Motor neuron (in vitro differentiated cells): ENCODE results near the gene TPM4. TPM values are rescaled to one million over a fixed set of nuclear protein-coding genes. Genes with fewer than 3 reads are reported as not detected.
"Not testable (repeated sequence)": the region's sequence is repeated elsewhere in the genome, so short reads cannot be mapped to it uniquely, and the experiment has no call there.

ENCODE experiments used
- ATAC-seq, 8 experiments: fragments of 200-7000 bp; cut with Tn5 transposase; replicated peaks in 6 of 8; 2 replicates each; pipeline ENCODE4 v1.8.0; 2021; ENCODE audit warnings: mild to moderate bottlenecking in 8 of 8, moderate library complexity in 8 of 8
- H3K27ac ChIP-seq, 2 donors: fragments of 250-450 bp; sonication (Bioruptor Pico); 2 replicates each; pipeline ENCODE4 v1.9.0; 2021; ENCODE audit warnings: antibody characterized with exemption in 2 of 2, mild to moderate bottlenecking in 2 of 2, moderate library complexity in 1 of 2
- H3K4me1 ChIP-seq, 2 donors: fragments of 250-450 bp; sonication (Bioruptor Pico); replicated peaks in 1 of 2; 2 replicates each; pipeline ENCODE4 v1.6.1; 2021; ENCODE audit warnings: antibody characterized with exemption in 2 of 2, mild to moderate bottlenecking in 2 of 2, moderate library complexity in 1 of 2
- H3K4me3 ChIP-seq, 5 donors: fragments of 250-450 bp; sonication (Bioruptor Pico); 2 replicates each; pipeline ENCODE4 v1.9.0; 2021; ENCODE audit warnings: antibody characterized with exemption in 5 of 5, mild to moderate bottlenecking in 5 of 5, moderate library complexity in 4 of 5
- WGBS, 10 experiments: fragments of 450-650 bp; shearing (Covaris generic); methylation state at CpG; one replicate each; pipeline ENCODE4 v1.0.0; 2022; 5-methylcytosine and 5-hydroxymethylcytosine counted together
- in situ Hi-C, 9 experiments: fragments of 400-800 bp; cut with MboI; loops; one replicate each; pipeline ENCODE4 v1.15.0; 2021; ENCODE audit warnings: low sequenced_read_pairs in 9 of 9, low pct_unique_long_range_greater_than_20kb in 2 of 9; ENCODE audit not compliant: unreplicated experiment in 9 of 9
- total RNA-seq, 8 experiments: library from RNA; unstranded; fragments of 300-600 nt; gene quantifications; 2 replicates each; pipeline versions ENCODE4 v1.2.3 to v1.2.4, GENCODE V29; 2022

Gene TPM4
- total RNA-seq = 100 to 1,000 TPM in 5 of 8 experiments, 10 to 100 TPM in 3; 73.0 to 457 (median 228) TPM

GRCh38 chr19:16076154-16076957 is at the start of gene TPM4:
TPM4 (plus strand) TSS chr19:16076495; CDS start chr19:16076566, 71 bp downstream.
- in situ Hi-C loops = no loop called here
- Histone ChIP-seq H3K4me3 (peak within 1 kb of the TSS; percentile 64 to 94 (median 90)), H3K27ac (peak within 1 kb of the TSS; percentile 84 to 91), H3K4me1 (peaks cover 16 to 22% of the 10 kb centered on the region in 2 donors)
- peak; percentile 47 to 82 (median 67) for ATAC-seq
- 0% methylated on average over 1 of the region's 101 CpGs; no CpG with 5 or more reads in 9 of the 10 experiments for WGBS, 10 experiments

- no peak overlapping the region for H3K4me3 ChIP-seq
- H3K4me1 ChIP-seq = no peaks in the 10 kb centered on the region
- WGBS, 10 experiments = 34 to 100% (median 71%) methylated on average over 1 to 7 of the region's 7 CpGs; no CpG with 5 or more reads in 1 of the 10 experiments
- no peak overlapping the region for H3K27ac ChIP-seq
- in situ Hi-C loops = loop anchor here in 5 of 9 experiments (25.0 kb wide), 1 partner anchor 161 kb away; the partner anchor contains the start of genes AP1M1 (in 5 of the 5) and FAM32A (in 5 of the 5)
- ATAC-seq = no peak
These were observed 49.5 kb upstream of the TPM4 start for GRCh38 chr19:16026756-16027155.

- 0 to 83% (median 56%) methylated on average over 1 to 6 of the region's 6 CpGs for WGBS, 10 experiments
- Histone ChIP-seq H3K4me1 (no peaks in the 10 kb centered on the region), H3K27ac (no peak overlapping the region), H3K4me3 (no peak overlapping the region)
- in situ Hi-C loops = loop anchor here in 5 of 9 experiments (25.0 kb wide), 1 partner anchor 160 kb away; the partner anchor contains the start of genes AP1M1 (in 5 of the 5) and FAM32A (in 5 of the 5)
- no peak for ATAC-seq
These were observed 48.8 kb upstream of the TPM4 start for GRCh38 chr19:16027528-16027927.

- H3K27ac ChIP-seq, ATAC-seq, H3K4me3 ChIP-seq, H3K4me1 ChIP-seq: not testable (repeated sequence)
- in situ Hi-C loops = loop anchor here in 5 of 9 experiments (25.0 kb wide), 1 partner anchor 157 kb away; the partner anchor contains the start of genes AP1M1 (in 5 of the 5) and FAM32A (in 5 of the 5)
- WGBS, 10 experiments = 46 to 93% (median 82%) methylated on average over 3 to 12 of the region's 12 CpGs; no CpG with 5 or more reads in 1 of the 10 experiments
These were observed 46.1 kb upstream of the TPM4 start for GRCh38 chr19:16030155-16030554.

GRCh38 chr19:16030964-16031871 is 45.1 kb upstream of the TPM4 start:
- in situ Hi-C loops = loop anchor here in 5 of 9 experiments (25.0 kb wide), 1 partner anchor 156 kb away; the partner anchor contains the start of genes AP1M1 (in 5 of the 5) and FAM32A (in 5 of the 5)
- Histone ChIP-seq H3K4me1 (no peaks in the 10 kb centered on the region), H3K4me3 (no peak overlapping the region), H3K27ac (no peak overlapping the region)
- ATAC-seq = no peak
- WGBS, 10 experiments = 33 to 92% (median 78%) methylated on average over 2 to 6 of the region's 13 CpGs; no CpG with 5 or more reads in 5 of the 10 experiments

- Histone ChIP-seq H3K4me3 (no peak overlapping the region), H3K4me1 (no peaks in the 10 kb centered on the region), H3K27ac (no peak overlapping the region)
- ATAC-seq = no peak
- 82 to 100% (median 90%) methylated on average over 2 to 7 of the region's 8 CpGs; no CpG with 5 or more reads in 5 of the 10 experiments for WGBS, 10 experiments
- in situ Hi-C loops = loop anchor here in 5 of 9 experiments (25.0 kb wide), 1 partner anchor 155 kb away; the partner anchor contains the start of genes AP1M1 (in 5 of the 5) and FAM32A (in 5 of the 5)
These were observed 44.5 kb upstream of the TPM4 start for GRCh38 chr19:16031872-16032200.

- H3K4me3 ChIP-seq = no peak overlapping the region
- no peaks in the 10 kb centered on the region for H3K4me1 ChIP-seq
- H3K27ac ChIP-seq = no peak overlapping the region
- in situ Hi-C loops = loop anchor here in 5 of 9 experiments (25.0 kb wide), 1 partner anchor 155 kb away; the partner anchor contains the start of genes AP1M1 (in 5 of the 5) and FAM32A (in 5 of the 5)
- WGBS, 10 experiments = 57 to 100% (median 80%) methylated on average over 1 of the region's 3 CpGs; no CpG with 5 or more reads in 7 of the 10 experiments
- ATAC-seq = no peak
These were observed 43.7 kb upstream of the TPM4 start for GRCh38 chr19:16032509-16033135.

GRCh38 chr19:16033136-16033530 is 43.2 kb upstream of the TPM4 start:
- Histone ChIP-seq H3K4me3 (no peak overlapping the region), H3K27ac (no peak overlapping the region), H3K4me1 (no peaks in the 10 kb centered on the region)
- WGBS, 10 experiments = 20 to 100% (median 67%) methylated on average over 1 of the region's 3 CpGs; no CpG with 5 or more reads in 7 of the 10 experiments
- in situ Hi-C loops = loop anchor here in 5 of 9 experiments (25.0 kb wide), 1 partner anchor 154 kb away; the partner anchor contains the start of genes AP1M1 (in 5 of the 5) and FAM32A (in 5 of the 5)
- no peak for ATAC-seq

GRCh38 chr19:16033721-16034120 is 42.6 kb upstream of the TPM4 start:
- in situ Hi-C loops = loop anchor here in 5 of 9 experiments (25.0 kb wide), 1 partner anchor 154 kb away; the partner anchor contains the start of genes AP1M1 (in 5 of the 5) and FAM32A (in 5 of the 5)
- no peak for ATAC-seq
- WGBS, 10 experiments = no CpG with 5 or more reads among the region's 2 CpGs

GRCh38 chr19:16034180-16034579 is 42.1 kb upstream of the TPM4 start:
- no peak for ATAC-seq
- Histone ChIP-seq H3K4me3 (no peak overlapping the region), H3K27ac (no peak overlapping the region), H3K4me1 (no peaks in the 10 kb centered on the region)
- WGBS, 10 experiments = 80 to 100% (median 93%) methylated on average over 1 to 3 of the region's 7 CpGs; no CpG with 5 or more reads in 4 of the 10 experiments
- in situ Hi-C loops = loop anchor here in 5 of 9 experiments (25.0 kb wide), 1 partner anchor 153 kb away; the partner anchor contains the start of genes AP1M1 (in 5 of the 5) and FAM32A (in 5 of the 5)

More at GRCh38 chr19:16033721-16034120, 42.6 kb upstream of the TPM4 start:
- no peak overlapping the region for H3K27ac ChIP-seq
- H3K4me1 ChIP-seq = no peaks in the 10 kb centered on the region
- no peak overlapping the region for H3K4me3 ChIP-seq

GRCh38 chr19:16034958-16035560 is 41.2 kb upstream of the TPM4 start:
- H3K4me3 ChIP-seq = no peak overlapping the region
- no peaks in the 10 kb centered on the region for H3K4me1 ChIP-seq
- no peak overlapping the region for H3K27ac ChIP-seq
- no peak for ATAC-seq
- in situ Hi-C loops = loop anchor here in 5 of 9 experiments (25.0 kb wide), 1 partner anchor 152 kb away; the partner anchor contains the start of genes AP1M1 (in 5 of the 5) and FAM32A (in 5 of the 5)
- WGBS, 10 experiments = 27 to 80% (median 65%) methylated on average over 3 to 7 of the region's 17 CpGs; no CpG with 5 or more reads in 5 of the 10 experiments
